Kidney (tissue), 14 donors: ENCODE results near the gene ESR2. TPM values are rescaled to one million over a fixed set of nuclear protein-coding genes. Genes with fewer than 3 reads are reported as not detected.
A peak's percentile ranks its signal among the peaks of the same experiment; 100 is the strongest.

Experiments
- DNase-seq, 5 donors: peaks; one replicate each; pipeline ENCODE4 v3.0.0-alpha.2; 2013 to 2020
- FAIRE-seq: peaks from 2 replicates; lab custom pipeline; 2012; peaks lifted over from hg19 to GRCh38; lab: Jason Lieb, UNC
- H3K27ac ChIP-seq, 2 donors: one replicate each; pipeline ENCODE4 v1.7.0; 2013; ENCODE audit warnings: low read depth in 2 of 2, low read length in 2 of 2, inconsistent platforms in 1 of 2
- H3K27me3 ChIP-seq: one replicate; pipeline ENCODE4 v1.7.1; 2013; ENCODE audit warnings: low read length, inconsistent platforms; ENCODE audit not compliant: control insufficient read depth, insufficient read depth
- H3K36me3 ChIP-seq, 3 donors: one replicate each; pipeline versions ENCODE4 v1.7.0 to v1.7.1; 2013; ENCODE audit warnings: low read length in 3 of 3, control low read depth in 1 of 3, inconsistent platforms in 1 of 3; ENCODE audit not compliant: insufficient read depth in 3 of 3, control insufficient read depth in 2 of 3
- H3K4me1 ChIP-seq, 3 donors: one replicate each; pipeline versions ENCODE4 v1.7.0 to v1.7.1; 2013; ENCODE audit warnings: low read length in 3 of 3, inconsistent platforms in 1 of 3, low read depth in 1 of 3; ENCODE audit not compliant: control insufficient read depth in 2 of 3, insufficient read depth in 2 of 3
- H3K4me3 ChIP-seq, 3 donors: one replicate each; pipeline versions ENCODE4 v1.7.0 to v1.8.1; 2013; ENCODE audit warnings: low read length in 3 of 3, control low read depth in 1 of 3, inconsistent platforms in 1 of 3
- H3K9ac ChIP-seq, 3 donors: one replicate each; pipeline versions ENCODE4 v1.7.0 to v1.7.1; 2013; ENCODE audit warnings: low read length in 3 of 3, control low read depth in 1 of 3, inconsistent platforms in 1 of 3
- H3K9me3 ChIP-seq, 3 donors: one replicate each; pipeline versions ENCODE4 v1.7.0 to v1.7.1; 2013; ENCODE audit warnings: low read length in 3 of 3, control low read depth in 1 of 3, inconsistent platforms in 1 of 3; ENCODE audit not compliant: control insufficient read depth in 2 of 3, insufficient read depth in 1 of 3
- CTCF ChIP-seq: IDR thresholded peaks from 3 replicates; pipeline ENCODE4 v1.5.1; 2012; ENCODE audit warnings: mild to moderate bottlenecking, moderate library complexity, borderline replicate concordance; ENCODE audit not compliant: insufficient read depth; ENCODE audit errors: extremely low read depth
- intact Hi-C: fragments of 100-400 bp; cut with DNase I; formaldehyde crosslinking; loops from one replicate; pipeline ENCODE4 v1.11.1; 2022
- polyA plus RNA-seq: library from polyadenylated mRNA; stranded (reverse); fragments of 350-450 nt; fragmentation: Illumina TruSeq; extraction: RNeasy Lipid Tissue Mini Kit (QIAGEN cat#74804); gene quantifications from one replicate; pipeline ENCODE4 v1.2.3, GENCODE V29; 2014; ENCODE audit warnings: low read depth, low replicate concordance; ENCODE audit not compliant: insufficient read depth
- total RNA-seq: library from RNA; stranded (reverse); fragmentation: NEBNext Ultra II Directional; extraction: Animal tissue kit (Norgen Biotek cat#: 25700); gene quantifications from one replicate; pipeline ENCODE4 v1.2.1, GENCODE V29; 2021
- donor health status: control.
- donor health status: control.
- donor health status: control.
- donor health status: control.
- donor health status: control.
- donor health status: DM: yes; HTN: yes; CAD: no.
- donor health status: Normal renal cell carcinoma (clear cell type).

The ESR2 gene
- total and polyA plus RNA-seq, 2 donors from 2014 or later, result 2.5 TPM; not detected in 1

DNA sequence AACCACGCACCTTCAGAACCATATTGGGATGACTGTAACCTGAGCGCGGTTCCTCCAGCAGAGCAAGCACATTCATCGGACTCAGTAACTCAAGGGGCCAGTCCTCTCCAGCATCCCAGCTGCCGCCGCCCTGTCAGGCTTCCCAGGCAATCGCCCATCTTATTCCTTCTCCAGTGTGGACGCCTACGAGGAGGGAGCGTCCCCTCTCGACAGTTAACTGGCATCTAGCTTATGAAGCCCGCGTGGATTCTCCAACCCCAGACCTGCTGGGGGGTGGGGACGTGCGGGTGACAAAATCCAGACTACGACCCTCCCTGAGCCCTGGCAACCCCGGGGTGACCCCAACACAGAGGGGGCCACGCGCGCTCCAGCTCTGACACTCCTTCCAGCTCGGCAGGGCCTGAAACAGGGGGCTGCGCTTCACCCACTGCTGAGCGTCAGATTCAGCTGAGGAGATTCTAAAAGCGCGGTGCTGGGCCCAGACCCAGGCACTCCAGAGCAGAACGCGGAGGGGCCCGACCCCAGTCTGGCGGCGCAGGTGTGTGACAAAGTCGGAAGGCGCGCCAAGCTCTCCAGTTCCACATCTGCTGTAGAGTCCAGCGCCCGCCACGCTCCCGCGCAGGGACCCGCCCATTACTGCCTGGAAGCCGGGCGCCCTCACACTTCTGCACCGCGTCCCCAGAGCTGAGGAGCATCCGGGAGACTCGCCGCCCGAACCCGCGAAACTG lies 43.9 kb upstream of the ESR2 start:
- Histone ChIP-seq H3K4me1 (peaks cover 0 to 6% (median 0%) of the 10 kb centered on the region in 3 donors), H3K27ac (peak overlapping the region; percentile 63 to 80), H3K9ac (peak overlapping the region; percentile 73 to 77 (median 74)), H3K27me3 (no peaks in the 10 kb centered on the region), H3K4me3 (peak overlapping the region; percentile 62 to 74 (median 74)), H3K9me3 (no peaks in the 10 kb centered on the region), H3K36me3 (no peaks in the 10 kb centered on the region)
- FAIRE-seq, result no peak
- DNase-seq, result peak in 3 of 5 donors; percentile 69 to 86 (median 86)
- TF ChIP-seq CTCF, result no peak
- intact Hi-C loops, result no loop called here

DNA sequence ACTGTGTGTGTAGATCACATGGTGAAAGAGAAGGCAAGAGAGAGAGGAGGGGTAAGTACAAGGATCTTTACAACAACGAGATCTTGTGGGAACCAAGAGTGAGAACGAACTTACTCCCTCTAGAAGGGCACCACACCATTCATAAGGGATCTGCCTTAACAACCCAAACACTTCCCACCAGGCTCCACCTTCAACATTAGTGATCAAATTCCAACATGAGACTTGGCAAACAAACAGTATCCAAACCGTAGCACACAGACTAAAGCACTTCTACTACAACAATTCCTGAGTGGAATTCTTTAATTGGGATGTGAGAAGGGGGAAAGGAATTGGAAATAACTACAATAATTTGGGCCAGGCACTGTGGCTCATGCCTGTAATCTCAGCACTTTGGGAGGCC lies 35.0 kb upstream of the ESR2 start:
- intact Hi-C loops, result no loop called here
- Histone ChIP-seq H3K27ac (no peak overlapping the region), H3K4me3 (no peak overlapping the region), H3K9ac (no peak overlapping the region), H3K27me3 (no peaks in the 10 kb centered on the region), H3K4me1 (no peaks in the 10 kb centered on the region), H3K36me3 (no peaks in the 10 kb centered on the region), H3K9me3 (no peaks in the 10 kb centered on the region)
- DNase-seq, result no peak
- no peak for TF ChIP-seq CTCF
- no peak for FAIRE-seq

DNA sequence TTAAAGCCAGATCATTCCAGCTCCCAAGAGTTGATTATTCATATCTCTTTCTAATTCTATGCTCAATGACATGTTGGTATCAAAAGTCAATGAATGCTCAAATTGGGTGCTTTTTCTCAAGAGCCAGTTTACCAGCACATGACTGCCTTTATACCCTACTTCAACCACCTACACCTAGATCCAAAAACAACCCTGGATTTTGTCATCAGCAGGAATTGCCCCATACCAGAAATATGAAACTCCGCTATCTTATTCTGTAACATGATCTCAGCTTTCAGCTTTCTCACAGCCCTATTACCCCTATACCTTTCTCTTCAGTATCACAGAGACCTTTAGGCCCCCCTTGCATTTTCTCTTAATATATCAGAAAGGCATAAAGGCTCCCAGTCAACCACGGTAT lies 32.3 kb upstream of the ESR2 start:
- no peaks in the 10 kb centered on the region for H3K36me3 ChIP-seq
- H3K9me3 ChIP-seq, result no peaks in the 10 kb centered on the region
- FAIRE-seq, result no peak
- H3K4me1 ChIP-seq, result no peaks in the 10 kb centered on the region
- H3K4me3 ChIP-seq, result no peak overlapping the region
- H3K27ac ChIP-seq, result no peak overlapping the region
- H3K9ac ChIP-seq, result no peak overlapping the region
- TF ChIP-seq CTCF, result no peak
- intact Hi-C loops, result no loop called here
- DNase-seq, result no peak
- H3K27me3 ChIP-seq, result no peaks in the 10 kb centered on the region
